ENCODE data around the gene TSC22D4.

- TF ChIP-seq ZNF274 (IDR thresholded peaks at IDR 0.05; ENCODE audit: low read depth, low read length) (no peak), YY1 (IDR thresholded peaks at IDR 0.05; ENCODE audit: insufficient read depth, insufficient read length) (no peak)
These were observed 10.1 kb upstream of the TSC22D4 start for GRCh38 chr7:100489121-100489520.
